Loucy (cell line): ENCODE measurements around the gene ZDHHC18.

Experiments used
- H2AFZ ChIP-seq: fragments of 200-600 bp; sonication (generic); 2 replicates; pipeline ENCODE4 v1.6.0; 2016; ENCODE audit warnings: antibody characterized with exemption, mild to moderate bottlenecking, low read length, moderate library complexity
- H3F3A ChIP-seq: fragments of 200-600 bp; 2 replicates; pipeline ENCODE4 v1.6.0; 2016; ENCODE audit warnings: antibody characterized with exemption, low read depth, mild to moderate bottlenecking
- H3K27me3 ChIP-seq: fragments of 200-600 bp; sonication (generic); 2 replicates; pipeline ENCODE4 v1.6.1; 2014; ENCODE audit warnings: low read length, mild to moderate bottlenecking; ENCODE audit not compliant: insufficient read depth, poor library complexity, severe bottlenecking
- H3K36me3 ChIP-seq: fragments of 200-600 bp; sonication (generic); 2 replicates; pipeline ENCODE4 v1.6.1; 2016; ENCODE audit warnings: low read length; ENCODE audit not compliant: insufficient read depth
- H3K4me1 ChIP-seq: fragments of 200-600 bp; sonication (generic); 2 replicates; pipeline ENCODE4 v1.5.1; 2014; ENCODE audit warnings: low read length, mild to moderate bottlenecking; ENCODE audit not compliant: insufficient read depth, poor library complexity, severe bottlenecking
- H3K4me2 ChIP-seq: fragments of 200-600 bp; sonication (generic); 2 replicates; pipeline ENCODE4 v1.6.0; 2014; ENCODE audit warnings: antibody characterized with exemption, low read length, low read depth, mild to moderate bottlenecking; ENCODE audit not compliant: poor library complexity, severe bottlenecking
- H3K4me3 ChIP-seq: fragments of 200-600 bp; sonication (generic); 2 replicates; pipeline ENCODE4 v1.5.1; 2014; ENCODE audit warnings: low read length, mild to moderate bottlenecking, mixed read lengths; ENCODE audit not compliant: poor library complexity, severe bottlenecking
- H3K79me2 ChIP-seq: fragments of 200-600 bp; sonication (generic); 2 replicates; pipeline ENCODE4 v1.6.1; 2014; ENCODE audit warnings: low read length; ENCODE audit not compliant: insufficient read depth
- H3K9ac ChIP-seq: fragments of 200-600 bp; sonication (generic); 2 replicates; pipeline ENCODE4 v1.6.0; 2014; ENCODE audit warnings: mild to moderate bottlenecking, low read depth, low read length, moderate library complexity; ENCODE audit not compliant: poor library complexity, severe bottlenecking
- H3K9me2 ChIP-seq: fragments of 200-600 bp; sonication (generic); replicated peaks from 2 replicates; pipeline ENCODE4 v1.6.1; 2016; ENCODE audit warnings: low read depth, low read length, mixed read lengths
- H3K9me3 ChIP-seq: fragments of 200-600 bp; sonication (generic); 2 replicates; pipeline ENCODE4 v1.6.1; 2014; ENCODE audit warnings: mild to moderate bottlenecking, antibody characterized with exemption, low read length, low read depth; ENCODE audit not compliant: insufficient read depth
- H4K20me1 ChIP-seq: fragments of 200-600 bp; sonication (generic); 2 replicates; pipeline ENCODE4 v1.6.0; 2014; ENCODE audit warnings: antibody characterized with exemption, low read length, mild to moderate bottlenecking; ENCODE audit not compliant: insufficient read depth, poor library complexity, severe bottlenecking
- CTCF ChIP-seq: fragments of 200-600 bp; sonication (generic); conservative IDR thresholded peaks from 2 replicates; pipeline ENCODE4 v1.5.1; 2014; ENCODE audit warnings: mild to moderate bottlenecking, antibody characterized with exemption, low read length
- EZH2phosphoT487 ChIP-seq: fragments of 200-600 bp; IDR thresholded peaks from 2 replicates; pipeline ENCODE4 v1.6.1; 2018; ENCODE audit warnings: antibody characterized with exemption, mild to moderate bottlenecking, moderate library complexity, borderline replicate concordance

Gene ZDHHC18

GRCh38 chr1:26791626-26792025 lies 34.9 kb upstream of the ZDHHC18 start:
- peaks cover 10% of the 10 kb centered on the region for H3F3A ChIP-seq
- no peak overlapping the region for H2AFZ ChIP-seq
- H3K9me3 ChIP-seq = no peaks in the 10 kb centered on the region
- no peaks in the 10 kb centered on the region for H3K27me3 ChIP-seq
- H3K4me2 ChIP-seq = peak overlapping the region; percentile 99
- H3K79me2 ChIP-seq = peaks cover 34% of the 10 kb centered on the region
- peaks cover 6% of the 10 kb centered on the region; the same call in 1 of the 2 replicates for H3K36me3 ChIP-seq
- H3K4me3 ChIP-seq = no peak overlapping the region
- peaks cover 4% of the 10 kb centered on the region for H4K20me1 ChIP-seq
- TF ChIP-seq EZH2phosphoT487 (no peak), CTCF (no peak)
- H3K4me1 ChIP-seq = peaks cover 43% of the 10 kb centered on the region
- no peak overlapping the region for H3K9ac ChIP-seq
- no peaks in the 10 kb centered on the region for H3K9me2 ChIP-seq

- Histone ChIP-seq H2AFZ (no peak overlapping the region), H3K9ac (no peak overlapping the region), H3K79me2 (peaks cover 34% of the 10 kb centered on the region), H3K4me1 (peaks cover 39% of the 10 kb centered on the region), H3K4me2 (no peak overlapping the region), H3F3A (no peaks in the 10 kb centered on the region), H4K20me1 (peaks cover 4% of the 10 kb centered on the region), H3K9me3 (no peaks in the 10 kb centered on the region), H3K36me3 (peaks cover 6% of the 10 kb centered on the region; the same call in 1 of the 2 replicates), H3K4me3 (no peak overlapping the region), H3K9me2 (no peaks in the 10 kb centered on the region), H3K27me3 (no peaks in the 10 kb centered on the region)
- TF ChIP-seq EZH2phosphoT487 (no peak), CTCF (no peak)
Observed at GRCh38 chr1:26792924-26793323, 33.6 kb upstream of the ZDHHC18 start.

- Histone ChIP-seq H3K4me1 (peaks cover 32% of the 10 kb centered on the region), H3K79me2 (peaks cover 22% of the 10 kb centered on the region; the same call in 1 of the 2 replicates), H3K36me3 (peaks cover 6% of the 10 kb centered on the region; the same call in 1 of the 2 replicates), H3F3A (no peaks in the 10 kb centered on the region), H3K4me2 (no peak overlapping the region), H2AFZ (no peak overlapping the region), H3K9me2 (no peaks in the 10 kb centered on the region), H3K27me3 (no peaks in the 10 kb centered on the region), H3K9me3 (no peaks in the 10 kb centered on the region), H4K20me1 (peaks cover 4% of the 10 kb centered on the region), H3K9ac (no peak overlapping the region), H3K4me3 (no peak overlapping the region)
- no peak for TF ChIP-seq EZH2phosphoT487
Observed at GRCh38 chr1:26794391-26794790, 32.1 kb upstream of the ZDHHC18 start.

- H3F3A ChIP-seq = peaks cover 2% of the 10 kb centered on the region; the same call in 1 of the 2 replicates
- no peak overlapping the region for H3K9ac ChIP-seq
Observed at GRCh38 chr1:26797627-26798026, 28.9 kb upstream of the ZDHHC18 start.

More at GRCh38 chr1:26797627-26798026, 28.9 kb upstream of the ZDHHC18 start:
- Histone ChIP-seq H3K79me2 (no peaks in the 10 kb centered on the region), H3K9me2 (no peaks in the 10 kb centered on the region), H3K4me2 (no peak overlapping the region), H3K4me1 (peaks cover 27% of the 10 kb centered on the region), H3K36me3 (peaks cover 6% of the 10 kb centered on the region; the same call in 1 of the 2 replicates), H3K27me3 (no peaks in the 10 kb centered on the region), H4K20me1 (no peaks in the 10 kb centered on the region), H3K4me3 (no peak overlapping the region), H3K9me3 (no peaks in the 10 kb centered on the region), H2AFZ (no peak overlapping the region)
- TF ChIP-seq CTCF = no peak
